Medulla oblongata (tissue), 1 donor: ENCODE results near the gene CRYL1.
"Not testable (repeated sequence)": the region's sequence is repeated elsewhere in the genome, so short reads cannot be mapped to it uniquely, and the experiment has no call there.

Source experiments
- DNase-seq: peaks from one replicate; pipeline ENCODE4 v3.0.0-alpha.2; 2015; ENCODE audit errors: extremely low spot score

The CRYL1 gene

DNA sequence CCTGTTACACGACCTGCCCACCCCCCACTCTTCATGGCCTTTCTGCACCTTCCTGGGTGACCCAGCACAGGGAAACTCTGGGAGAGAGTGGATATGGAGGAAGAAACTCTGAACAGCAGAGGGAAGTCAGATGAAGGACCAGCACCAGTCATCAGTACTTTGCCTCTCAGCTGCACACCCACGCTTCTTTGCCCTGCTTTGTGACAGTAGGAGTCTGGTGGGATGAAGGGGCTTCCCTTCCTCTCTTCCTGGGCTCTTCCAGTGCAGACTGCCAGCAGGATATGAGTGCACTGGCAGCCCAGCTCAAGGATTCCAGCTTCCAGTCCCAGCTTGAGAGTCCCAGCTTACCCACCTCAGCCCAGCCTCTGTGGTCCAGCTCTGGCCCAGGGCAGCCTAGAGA is 68.9 kb downstream of the CRYL1 start:
- no peak for DNase-seq

DNA sequence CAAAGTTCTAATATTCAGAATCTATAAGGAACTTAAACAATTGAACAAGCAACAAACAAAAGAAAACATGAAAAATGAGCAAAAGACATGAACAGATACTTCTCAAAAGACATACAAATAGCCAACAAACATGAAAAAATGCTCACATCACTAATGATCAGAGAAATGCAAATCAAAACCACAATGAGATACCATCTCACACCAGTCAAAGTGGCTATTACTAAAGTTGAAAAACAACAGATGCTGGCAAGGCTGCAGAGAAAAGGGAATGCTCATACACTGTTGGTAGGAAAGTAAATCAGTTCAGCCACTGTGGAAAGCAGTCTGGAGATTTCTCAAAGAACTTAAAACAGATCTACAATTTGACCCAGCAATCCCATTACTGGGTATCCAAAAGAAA is 74.3 kb downstream of the CRYL1 start:
- no peak for DNase-seq

DNA sequence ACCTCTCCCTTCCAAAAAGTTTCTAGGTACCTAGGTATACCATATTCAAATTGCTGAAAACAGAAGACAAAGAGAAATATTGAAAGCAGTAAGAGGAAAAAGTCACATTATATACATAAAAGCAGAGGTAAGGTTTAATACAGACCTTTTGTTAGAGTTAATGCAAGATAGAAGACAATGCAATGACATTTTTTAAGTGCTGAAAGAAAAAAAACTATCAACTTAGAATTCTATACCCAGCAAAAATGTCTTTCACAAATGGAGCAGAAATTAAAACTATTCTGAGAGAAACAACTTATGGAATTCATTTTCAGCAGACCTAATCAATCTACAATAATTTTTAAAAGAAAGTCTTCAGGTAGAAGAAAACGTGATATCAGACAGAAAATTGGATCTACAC is 77.2 kb downstream of the CRYL1 start:
- no peak for DNase-seq

DNA sequence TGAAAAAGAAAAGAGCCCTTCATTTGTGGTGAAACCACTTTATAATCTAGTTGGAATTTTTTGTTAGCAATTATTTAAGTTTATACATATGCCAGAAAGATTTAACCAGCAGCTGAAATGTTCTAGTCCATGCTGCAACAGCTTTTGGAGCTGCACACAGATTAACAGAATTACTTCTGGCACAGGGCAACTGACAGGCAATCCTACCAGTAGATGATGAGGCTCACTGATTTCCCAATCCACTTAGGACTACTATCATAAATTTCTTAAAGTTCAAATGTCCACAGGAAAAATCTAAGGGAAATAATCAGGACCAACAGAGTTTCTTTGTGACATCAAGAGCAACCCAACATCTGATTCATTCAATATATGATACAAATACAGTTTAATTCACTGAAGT is 78.8 kb downstream of the CRYL1 start:
- DNase-seq = no peak

DNA sequence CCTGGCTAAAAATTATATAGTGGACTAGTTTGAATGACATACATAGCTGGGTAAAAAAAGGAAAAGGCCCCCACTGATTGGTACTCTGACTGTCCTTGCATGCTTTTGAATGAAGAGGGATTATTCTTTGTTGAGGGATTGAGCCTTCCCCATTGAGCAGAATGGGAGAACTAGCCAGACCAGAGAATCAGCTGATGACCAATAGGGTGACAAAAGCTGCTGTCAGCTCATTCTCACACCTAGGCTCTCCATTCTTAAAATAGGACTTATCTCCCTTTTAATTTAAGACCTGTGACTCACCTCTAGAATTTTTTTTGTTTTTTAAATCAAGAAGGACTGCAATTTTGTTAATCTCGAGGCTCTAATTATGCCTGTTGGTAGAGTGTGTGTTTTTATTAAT is 79.3 kb downstream of the CRYL1 start:
- DNase-seq = no peak

DNA sequence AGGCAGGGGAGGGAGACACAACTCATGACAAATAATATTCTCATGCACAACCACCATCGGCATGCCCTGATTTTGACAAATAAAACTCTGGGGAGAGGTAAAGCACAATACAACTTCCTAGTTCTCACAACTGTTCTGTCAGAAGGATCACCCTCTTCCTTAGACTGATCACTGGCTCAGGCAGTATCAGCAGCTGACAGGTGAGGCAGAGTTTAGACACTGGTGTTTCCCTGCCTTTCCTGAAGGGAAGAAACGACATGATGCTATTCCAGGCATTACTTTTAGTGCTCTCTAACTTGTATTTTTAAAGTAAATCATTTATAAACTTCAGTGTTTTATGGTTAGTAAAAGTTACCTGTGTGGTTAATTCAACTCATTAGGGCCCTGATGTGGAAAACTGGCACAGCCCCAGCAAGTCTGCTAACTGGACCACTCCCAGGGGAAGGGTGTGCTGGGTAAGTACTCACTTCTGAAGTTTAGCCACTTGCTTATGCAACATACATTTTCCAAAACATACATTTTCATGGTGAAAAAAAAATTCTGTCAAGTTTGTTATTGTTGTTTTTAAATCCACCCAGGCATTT is 82.8 kb downstream of the CRYL1 start:
- no peak for DNase-seq

DNA sequence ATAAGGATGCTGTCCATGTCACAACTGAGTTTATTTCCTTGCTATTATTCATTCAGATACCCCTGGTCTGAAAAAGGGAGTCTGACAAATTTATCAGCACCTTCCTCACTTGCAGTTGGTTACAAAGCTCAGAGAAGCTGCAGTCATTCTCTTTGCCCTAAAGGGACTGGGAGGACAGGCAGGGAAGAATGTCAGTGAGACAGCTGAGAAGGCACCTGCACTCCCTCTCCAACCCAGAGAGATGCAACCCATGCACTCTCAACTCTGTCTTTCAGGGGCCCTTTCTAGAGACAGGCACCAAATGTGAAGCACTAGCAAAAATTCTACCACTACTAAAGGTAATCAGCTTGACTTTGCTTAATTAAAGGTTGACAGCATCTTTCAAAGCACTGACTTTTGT is 83.3 kb downstream of the CRYL1 start:
- DNase-seq = no peak

DNA sequence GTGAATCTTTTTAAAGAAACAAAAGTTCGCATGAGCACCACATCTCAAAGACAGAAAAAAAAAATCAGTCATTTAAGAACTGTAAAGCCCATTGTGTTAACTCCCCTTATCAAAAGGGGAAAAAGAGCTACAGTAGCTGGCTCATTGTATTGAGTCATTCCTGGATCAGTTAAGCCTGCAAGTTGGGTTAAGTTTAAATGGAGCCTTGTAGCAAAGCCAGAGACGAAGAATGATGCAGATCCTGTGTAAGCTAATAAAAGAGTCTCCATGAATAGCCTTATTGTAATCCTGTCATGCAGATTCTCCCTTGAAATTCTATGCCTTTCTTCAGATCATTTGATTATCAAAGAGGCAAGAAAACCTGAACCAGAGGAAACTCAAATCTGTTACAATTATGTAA is 83.8 kb downstream of the CRYL1 start:
- DNase-seq = peak; percentile 76

DNA sequence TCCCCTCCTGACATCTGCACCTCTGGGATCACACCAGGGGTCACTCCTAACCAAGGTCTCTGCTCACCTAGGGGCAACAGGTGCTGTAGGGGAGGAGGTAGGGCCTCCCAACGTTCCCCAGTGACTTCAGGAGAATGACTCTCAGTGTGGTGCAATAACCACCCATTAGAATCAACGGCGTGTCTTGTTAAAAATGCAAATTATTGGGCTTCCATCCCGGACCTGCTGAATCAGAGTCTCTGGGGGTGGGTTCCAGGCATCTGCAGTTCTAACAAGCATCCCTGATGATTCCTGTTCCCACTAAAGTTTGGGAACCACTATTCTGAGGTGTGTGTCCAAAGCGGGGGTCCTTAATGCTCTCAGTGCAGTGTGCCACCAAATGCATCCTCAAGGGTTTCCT is 84.6 kb downstream of the CRYL1 start:
- no peak for DNase-seq

DNA sequence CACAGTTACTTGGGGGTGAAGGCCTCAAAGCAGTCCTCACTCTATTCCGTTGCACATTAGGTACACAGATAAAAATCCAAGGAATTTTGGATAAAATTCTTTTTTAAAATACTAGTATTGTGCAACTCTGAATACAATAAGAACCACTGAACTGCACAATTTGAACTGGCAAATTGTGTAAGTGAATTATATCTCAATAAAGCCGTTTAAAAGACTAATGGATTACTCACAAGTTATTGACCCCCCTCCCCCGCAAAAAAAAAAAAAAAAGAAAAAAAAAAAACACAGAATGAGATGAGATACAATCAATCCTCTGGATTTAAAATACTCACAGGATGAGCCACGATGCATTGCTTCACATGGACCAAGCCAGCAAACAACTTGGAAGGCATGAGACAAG is 86.4 kb downstream of the CRYL1 start:
- no peak for DNase-seq

DNA sequence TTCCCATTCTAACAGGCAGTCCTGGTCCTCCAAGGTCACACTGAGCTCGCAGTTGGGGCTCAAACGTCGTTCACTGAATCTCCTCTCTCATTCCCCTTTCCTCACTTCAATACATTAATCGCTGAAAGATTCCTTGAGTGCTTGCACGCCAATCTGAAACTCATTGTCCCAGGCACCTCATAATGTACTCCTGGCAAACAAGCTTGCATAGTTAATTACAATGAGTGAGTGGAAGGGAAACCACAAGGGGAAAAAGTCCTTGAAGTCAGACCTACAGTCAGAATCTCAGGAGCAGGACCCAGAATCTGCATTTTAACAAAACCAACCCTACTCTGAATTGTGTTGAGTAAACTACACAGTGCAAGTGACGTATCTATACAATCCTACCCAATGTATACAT is 86.9 kb downstream of the CRYL1 start:
- no peak for DNase-seq

DNA sequence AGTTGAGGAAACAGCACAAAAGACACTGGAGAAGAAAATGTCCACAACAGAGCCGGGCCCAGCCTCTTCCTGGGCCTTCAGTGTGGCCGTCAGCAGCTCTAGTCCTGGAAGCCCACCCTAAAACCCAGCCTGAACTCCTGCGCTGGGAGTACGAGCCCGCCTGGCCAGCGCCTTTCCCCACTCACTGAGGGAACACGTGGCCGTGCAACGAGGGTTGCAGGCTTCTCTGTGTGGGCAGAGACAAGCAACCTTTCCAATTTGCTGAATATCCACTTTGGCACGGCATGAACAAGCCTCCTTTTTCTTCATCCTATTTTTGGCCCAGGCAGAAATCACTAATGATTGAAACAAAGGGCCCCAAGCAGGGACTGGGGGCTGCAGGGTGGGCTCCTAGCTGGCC is 89.2 kb downstream of the CRYL1 start:
- DNase-seq = no peak

DNA sequence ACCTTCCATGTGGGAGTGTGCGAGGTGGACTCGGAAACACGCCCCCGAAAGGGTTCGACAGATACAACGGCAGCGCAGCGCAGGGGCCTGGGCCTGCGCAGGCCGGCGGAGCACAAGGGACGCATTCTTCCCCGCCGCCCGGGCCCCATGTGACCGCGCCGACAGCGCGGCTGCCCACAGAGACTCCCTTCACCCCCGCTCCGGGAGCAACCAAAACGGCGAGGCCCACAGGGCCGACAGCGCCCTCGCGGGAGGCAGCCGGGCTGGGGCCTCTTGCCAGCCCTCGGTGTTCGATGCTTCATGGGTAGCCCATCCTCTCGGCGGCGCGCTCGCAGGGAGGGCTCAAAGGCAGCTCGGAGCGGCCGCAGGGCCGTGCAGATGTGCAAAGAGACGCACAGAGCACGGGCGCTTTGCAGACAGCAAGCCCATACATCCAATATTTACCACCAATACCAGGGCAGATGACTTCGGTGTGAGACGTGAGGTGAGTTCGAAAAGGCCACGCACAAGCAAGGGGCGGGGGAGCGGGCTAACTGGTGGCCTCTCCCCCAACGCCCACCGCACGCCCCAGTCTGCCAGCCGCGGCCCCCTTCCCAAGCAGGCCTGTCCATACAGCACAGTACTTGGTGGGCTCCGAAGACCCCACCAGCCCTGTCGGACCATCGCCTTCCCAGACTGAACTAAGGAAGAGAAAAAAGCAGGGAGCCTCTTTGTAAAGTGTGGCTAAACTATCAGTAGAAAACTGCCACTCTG is 89.9 kb downstream of the CRYL1 start:
- DNase-seq = no peak

DNA sequence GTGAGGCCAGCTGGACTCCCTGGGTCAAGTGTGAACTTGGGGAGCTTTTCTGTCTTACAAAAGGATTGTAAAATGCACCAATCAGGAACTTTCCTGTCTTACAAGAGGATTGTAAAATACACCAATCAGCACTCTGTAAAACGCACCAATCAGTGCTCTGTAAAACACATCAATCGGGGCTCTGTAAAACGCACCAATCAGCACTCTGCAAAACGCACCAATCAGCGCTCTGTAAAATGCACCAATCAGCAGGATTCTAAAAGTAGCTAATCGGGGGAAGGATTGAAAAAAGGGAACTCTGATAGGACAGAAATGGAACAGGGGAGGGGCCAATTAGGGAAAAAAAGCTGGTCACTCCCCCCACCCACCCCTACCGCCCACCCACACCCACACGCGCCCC is 91.4 kb downstream of the CRYL1 start:
- DNase-seq = not testable (repeated sequence)

DNA sequence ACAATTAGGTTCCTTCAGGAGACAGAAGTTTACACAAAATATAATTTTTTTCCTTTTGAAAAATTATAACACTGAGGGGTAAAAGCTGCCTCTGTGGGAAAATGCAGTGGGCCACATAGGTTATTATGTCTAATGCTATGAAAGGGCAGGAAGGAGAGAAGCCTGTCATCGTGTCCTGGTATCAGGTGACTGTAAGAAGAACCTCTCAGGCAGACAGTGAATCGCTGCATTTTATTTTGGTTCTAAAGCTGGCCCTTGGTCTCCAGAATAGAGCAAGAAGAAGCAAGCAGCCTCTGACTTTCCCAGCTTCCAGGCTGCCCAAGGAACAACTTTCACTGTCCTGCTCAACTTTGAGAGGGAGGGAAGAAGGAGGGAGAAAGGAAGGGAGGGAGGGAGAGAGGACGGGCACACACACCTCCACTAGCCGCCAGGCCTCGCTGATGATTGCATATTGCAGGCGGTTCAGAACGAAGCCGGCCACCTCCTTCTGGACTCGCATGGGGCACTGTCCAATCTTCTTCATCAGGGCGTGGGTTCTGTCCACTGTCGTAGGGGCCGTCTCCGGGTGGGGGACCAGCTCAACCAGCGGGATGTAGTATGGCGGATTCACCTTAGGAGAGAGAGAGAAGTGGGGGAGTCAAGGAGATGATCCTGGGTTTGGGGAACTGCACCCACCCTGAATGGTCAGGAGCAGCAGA is 93.8 kb downstream of the CRYL1 start:
- no peak for DNase-seq

DNA sequence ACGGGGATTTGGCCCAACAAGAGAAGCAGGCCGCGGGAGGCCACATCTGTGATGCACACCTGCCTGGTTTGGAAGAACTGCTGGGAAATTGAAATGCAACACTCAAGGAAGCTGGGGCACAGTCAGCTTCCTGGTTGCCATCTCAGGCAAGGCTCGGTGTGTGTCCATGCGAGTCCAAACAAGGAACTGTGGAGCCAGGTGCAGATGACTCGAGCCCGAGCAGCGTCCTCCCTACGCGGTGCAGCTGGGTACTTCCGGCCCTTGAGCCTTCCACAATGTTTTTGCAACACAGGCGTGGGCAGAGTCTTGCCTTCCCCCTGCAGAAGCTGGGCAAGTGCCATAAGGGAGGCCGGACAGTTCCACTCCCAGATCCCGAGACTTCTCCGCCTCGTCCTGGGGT is 94.6 kb downstream of the CRYL1 start:
- no peak for DNase-seq

DNA sequence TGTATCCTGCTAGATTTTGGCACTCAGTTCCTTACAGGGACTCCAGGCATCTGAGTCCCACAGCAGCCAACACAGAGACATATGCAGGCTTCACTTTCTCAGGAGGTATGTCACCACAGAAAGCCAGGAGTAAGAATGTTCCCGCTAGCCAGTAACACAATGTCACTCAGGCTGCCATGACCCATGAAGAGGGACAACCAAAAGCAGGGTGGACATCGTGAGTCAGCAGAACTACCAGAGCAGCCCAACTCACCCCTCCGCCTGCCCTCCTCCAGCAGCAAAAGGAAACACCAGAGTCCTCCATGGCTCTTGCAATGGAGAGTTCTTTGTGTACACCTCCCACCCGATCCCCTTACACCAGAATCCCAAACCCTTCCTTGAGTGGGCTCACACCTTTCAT is 95.4 kb downstream of the CRYL1 start:
- no peak for DNase-seq

DNA sequence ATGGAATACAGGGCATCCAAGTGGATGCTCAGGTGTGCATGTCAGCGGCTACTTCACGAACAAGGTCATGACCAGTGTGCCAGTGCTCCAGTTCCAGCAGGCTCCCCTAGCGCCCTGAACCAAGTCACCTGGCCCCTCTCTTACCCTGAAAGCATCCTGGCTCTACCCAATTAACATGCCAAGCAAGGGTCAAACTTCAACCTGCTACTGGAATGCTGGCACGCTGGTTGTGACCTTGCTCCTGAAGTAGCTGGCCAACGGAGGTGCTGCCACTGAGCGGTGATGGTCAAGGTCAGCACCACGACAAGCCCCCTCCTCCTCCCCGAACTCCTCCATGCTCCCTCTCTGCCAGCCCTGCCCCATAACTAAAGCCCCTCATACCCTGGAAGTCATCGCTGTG is 96.0 kb downstream of the CRYL1 start:
- DNase-seq = no peak

DNA sequence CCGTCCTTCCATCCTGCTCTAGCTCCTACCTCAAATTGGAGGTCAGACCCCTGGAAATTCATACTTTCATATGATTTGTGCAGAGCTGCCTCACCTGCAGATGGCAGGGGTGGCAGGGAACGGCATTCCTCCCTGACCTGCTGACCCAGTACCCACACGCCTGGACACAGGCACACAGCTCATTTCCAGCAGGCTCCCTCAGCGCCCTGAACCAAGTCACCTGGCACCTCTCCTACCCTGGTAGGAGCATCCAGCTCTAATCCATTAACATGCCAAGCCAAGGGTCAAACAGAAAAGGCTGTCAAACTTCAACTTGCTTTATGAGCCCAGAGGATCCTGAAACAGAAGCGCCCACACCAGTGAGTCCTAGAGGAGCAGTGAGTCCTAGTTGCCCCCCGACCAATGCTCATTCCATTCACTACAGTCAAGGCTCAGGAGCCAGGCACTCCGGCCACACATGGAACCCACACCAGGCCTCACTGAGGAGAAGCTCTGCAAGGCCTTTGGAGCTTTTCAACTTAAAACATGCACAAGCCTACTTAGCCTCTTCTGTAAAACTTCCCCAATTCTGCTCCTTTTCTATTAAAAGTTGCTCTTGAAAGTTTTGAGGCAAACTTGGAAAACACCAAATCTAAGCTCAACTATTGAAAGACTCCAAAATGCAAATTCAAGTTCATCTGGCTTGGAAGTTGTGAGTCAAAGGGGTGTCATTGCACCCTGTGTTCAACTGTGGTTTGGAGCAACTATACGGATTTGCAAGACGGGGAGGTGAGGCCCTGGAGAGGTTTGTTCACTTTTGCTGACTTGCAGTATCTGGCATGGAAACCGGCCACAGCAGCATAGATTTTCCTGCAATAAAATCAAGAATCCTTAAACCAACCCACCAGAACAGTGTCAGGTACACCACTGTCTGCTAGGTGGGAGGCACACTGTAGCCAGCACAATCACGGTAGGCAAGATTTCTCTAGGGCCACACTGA is 96.7 kb downstream of the CRYL1 start:
- no peak for DNase-seq

DNA sequence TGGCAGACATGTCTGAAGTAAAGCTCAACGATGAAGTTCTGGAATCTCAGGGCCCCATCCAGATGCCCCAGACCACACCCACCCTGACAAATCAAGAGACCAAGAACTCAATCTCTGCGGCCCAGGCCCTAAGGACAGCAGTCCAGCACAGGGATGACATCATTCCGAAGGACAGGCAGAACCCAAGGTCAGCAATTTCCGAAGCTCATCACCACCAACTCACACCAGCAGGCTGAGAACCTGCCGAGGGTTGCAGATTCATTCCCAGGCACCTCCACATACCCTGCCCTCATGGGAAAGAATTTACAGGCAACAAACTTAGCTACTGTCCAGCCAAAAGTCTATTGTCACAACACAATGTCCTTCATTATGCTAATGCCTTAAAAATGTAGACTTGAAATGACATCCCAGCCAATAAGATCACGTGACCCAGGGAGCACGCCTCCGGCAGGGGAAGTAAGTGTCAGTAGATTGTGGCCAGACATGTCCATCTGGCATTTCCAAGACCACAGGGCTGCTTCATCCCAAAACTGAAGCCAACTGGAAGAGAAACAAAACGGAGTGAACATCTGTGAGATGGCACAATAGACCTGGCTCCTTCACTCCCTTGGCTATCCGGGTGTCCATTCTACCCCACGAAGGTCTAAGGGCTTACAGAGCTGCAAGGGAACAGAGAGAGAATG is 98.8 kb downstream of the CRYL1 start:
- DNase-seq = no peak

DNA sequence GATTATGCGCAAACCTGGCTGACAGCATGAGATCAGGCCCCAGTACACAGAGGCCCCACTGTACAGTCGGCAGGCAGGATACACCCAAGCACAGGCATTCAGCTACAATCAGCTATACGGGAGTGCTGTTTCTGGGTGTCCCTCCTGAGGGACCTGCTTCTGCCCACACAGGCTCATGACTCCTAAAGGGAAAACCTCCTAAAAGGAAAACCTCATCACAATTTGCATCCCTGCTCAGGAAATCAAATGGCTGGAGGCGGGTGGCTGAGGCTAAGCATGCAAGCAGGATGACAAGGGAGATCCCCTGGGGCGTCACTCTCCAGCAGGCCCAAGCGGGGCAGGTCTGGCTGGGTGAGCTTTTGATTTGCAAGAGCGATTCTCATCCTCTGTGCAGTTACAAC is 99.8 kb downstream of the CRYL1 start:
- DNase-seq = no peak

DNA sequence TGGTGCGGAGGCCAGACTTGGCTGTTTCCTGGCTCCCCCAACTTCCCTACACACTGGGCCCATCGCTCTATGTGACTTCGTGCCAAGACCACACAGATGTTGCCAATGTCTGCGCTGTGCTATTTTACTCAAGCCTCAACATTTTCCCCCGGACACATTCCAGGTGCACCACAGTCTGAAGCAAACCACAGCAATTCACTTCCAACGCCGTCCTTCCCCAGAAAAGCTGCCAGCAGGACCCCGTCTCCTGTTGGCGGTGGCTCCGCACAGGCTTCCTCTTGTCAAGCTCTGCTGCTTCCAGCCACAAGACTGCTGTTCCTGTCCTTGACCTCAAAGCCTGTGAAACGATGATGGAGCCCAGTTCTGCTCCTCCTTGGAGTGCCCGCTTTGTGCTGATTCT is 100.7 kb downstream of the CRYL1 start:
- no peak for DNase-seq
